Uterus (tissue), 2 donors: ENCODE measurements around the gene VWA8.

Experiments used
- CTCF ChIP-seq, 4 experiments: fragments of 200-600 bp in 2 of 4; fragments of 450-650 bp in 2 of 4; sonication (generic) in 2 of 4; IDR thresholded peaks; one replicate each; pipeline ENCODE4 v1.5.1; 2016 to 2019; ENCODE audit warnings: antibody characterized with exemption in 4 of 4, mild to moderate bottlenecking in 2 of 4, moderate library complexity in 1 of 4
- POLR2A ChIP-seq, 2 donors: fragments of 450-650 bp; IDR thresholded peaks; one replicate each; pipeline ENCODE4 v1.6.1; 2016; ENCODE audit warnings: antibody characterized with exemption in 2 of 2, mild to moderate bottlenecking in 1 of 2, moderate library complexity in 1 of 2

GRCh38 chr13:41955605-41956004 lies 5.3 kb downstream of the VWA8 start:
- TF ChIP-seq CTCF (IDR thresholded peaks at IDR 0.05) = no peak
- no peak for TF ChIP-seq POLR2A (IDR thresholded peaks at IDR 0.05)
